Heart left ventricle (tissue), 13 donors: ENCODE data around the gene RBM8A.

Experiments used
- CTCF ChIP-seq, 12 donors: fragments of 200-600 bp; sonication (generic) in 4 of 12; IDR thresholded peaks; one replicate each; pipeline versions ENCODE4 v1.5.0 to v1.8.0; 2018 to 2022; ENCODE audit warnings: antibody characterized with exemption in 12 of 12, mild to moderate bottlenecking in 5 of 12
- POLR2A ChIP-seq, 2 donors: fragments of 450-650 bp; IDR thresholded peaks; one replicate each; pipeline ENCODE4 v1.6.1; 2017; ENCODE audit warnings: antibody characterized with exemption in 2 of 2, mild to moderate bottlenecking in 2 of 2, moderate library complexity in 2 of 2
- donor health status: ischemic (EF 13 %, LVEDD 7.1; RV severe dilation, severe dysfunction).
- donor health status: DM: no; HTN: yes; CAD: no.
- donor health status: DM: no; HTN: no; CAD: no.
- donor health status: ischemic (EF 25% LVEDD 6.9; RV normal size, moderate dysfunction).
- donor health status: ischemic (EF 25% LVEDD 5.7; RV mildly dilated, moderate dysfunction).
- donor health status: ischemic (EF 35%, LVEDD 5.7; RV mildly dilated, moderate dysfunction).
- donor health status: nonischemic (EF 11% LVEDD 7.7; RV severe dilation, severe dysfunction).
- donor health status: DM: yes; HTN: yes; CAD: no.
- donor health status: PGD.
- donor health status: ischemic (EF 29% LVEDD 5.4; RV normal size, mild dysfunction).
- donor health status: nonischemic (EF 23%, LVEDD 6.1; RV moderate dilation, normal function).

GRCh38 chr1:145889722-145890121 lies 37.6 kb downstream of the RBM8A start:
- no peak for TF ChIP-seq CTCF (IDR thresholded peaks at IDR 0.05)
- no peak for TF ChIP-seq POLR2A (IDR thresholded peaks at IDR 0.05)
